ENCODE data around the gene TM9SF1. TPM values are rescaled to one million over a fixed set of nuclear protein-coding genes. Genes with fewer than 3 reads are reported as not detected.

Gene TM9SF1
- total and polyA plus RNA-seq, 9 of the 15 experiments (the other 6 are each of a cell fraction or from before 2014, with no cell fraction given), result 5.3 to 20.3 (median 11.8) TPM

GRCh38 chr14:24226473-24226872, 31.2 kb upstream of the TM9SF1 start:
- ATAC-seq (no peak), FAIRE-seq (no peak)
- intact Hi-C loops (cut with micrococcal nuclease), result no loop called here

More at GRCh38 chr14:24226473-24226872, 31.2 kb upstream of the TM9SF1 start:
- H3K27ac ChIP-seq (ENCODE audit: extremely low read depth, low read depth, low read length), result no peak overlapping the region
- no peak overlapping the region for H3K4me3 ChIP-seq
- H3K9me3 ChIP-seq (replicated peaks; ENCODE audit: control insufficient read depth, insufficient read depth, low read depth, low read length), result no peaks in the 10 kb centered on the region
- no TSS peak for BruUV-seq (replicated peaks)
- no peak for TF ChIP-seq SIN3B (IDR thresholded peaks at IDR 0.05; ENCODE audit: low read depth)
- no peak for TF ChIP-seq CEBPZ (IDR thresholded peaks at IDR 0.05; ENCODE audit: borderline replicate concordance, low read depth, low read length)
- no peak for TF ChIP-seq ETS1 (conservative IDR thresholded peaks at IDR 0.05; ENCODE audit: control insufficient read depth, low read depth, low read length)
- TF ChIP-seq SMARCE1 (IDR thresholded peaks at IDR 0.05), result no peak
- no peak for TF ChIP-seq ZKSCAN1 (IDR thresholded peaks at IDR 0.05; ENCODE audit: low read depth, low read length)
- no peak for TF ChIP-seq ZNF384 (IDR thresholded peaks at IDR 0.05; ENCODE audit: low read depth, low read length)
- no peak for TF ChIP-seq BRCA1 (IDR thresholded peaks at IDR 0.05)
- no peak for TF ChIP-seq BRCA1 (CRISPR knock-in tag; IDR thresholded peaks at IDR 0.05)
- TF ChIP-seq ZNF316 (IDR thresholded peaks at IDR 0.05), result peak; percentile 83
- TF ChIP-seq MAFG (tag; conservative IDR thresholded peaks at IDR 0.05), result peak; percentile 48; the same call in 1 of the 2 replicates
- TF ChIP-seq MAFK (IDR thresholded peaks at IDR 0.05; ENCODE audit: low read length), result peak; percentile 71
- peak; percentile 65 for TF ChIP-seq C11orf30 (IDR thresholded peaks at IDR 0.05; ENCODE audit: low read depth)
- no peak for TF ChIP-seq ZNF165 (CRISPR knock-in tag; IDR thresholded peaks at IDR 0.05; ENCODE audit: borderline replicate concordance)
- TF ChIP-seq MAFF (IDR thresholded peaks at IDR 0.05; ENCODE audit: low read length), result peak; percentile 82
- H3K9ac ChIP-seq (ENCODE audit: insufficient read depth in 1 of 2, low read depth in 2 of 2, low read length in 2 of 2), result no peak overlapping the region
- H3K36me3 ChIP-seq (ENCODE audit: control insufficient read depth, insufficient read depth, low read length), result peaks cover 12% of the 10 kb centered on the region; the same call in 1 of the 3 replicates
- H3K4me1 ChIP-seq (replicated peaks in 1 of 2; ENCODE audit: control insufficient read depth in 2 of 2, insufficient read depth in 2 of 2, low read length in 2 of 2), result peaks cover 0 to 6% of the 10 kb centered on the region in 2 experiments; a peak in 2 of 5 replicates
- no peaks in the 10 kb centered on the region for H3K9me1 ChIP-seq (ENCODE audit: control insufficient read depth, insufficient read depth, low read length)
- no peak for DNase-seq (ENCODE audit: extremely low read depth in 1 of 4, low spot score in 3 of 4)
- H3K27me3 ChIP-seq (ENCODE audit: control insufficient read depth in 2 of 2, insufficient read depth in 2 of 2, low read length in 2 of 2), result no peaks in the 10 kb centered on the region
- ChIA-PET POLR2A (interaction anchor here (0.5 kb wide), 1 partner anchor 39 kb away, joined by 3 read pairs; no protein-coding TSS in a partner anchor), CTCF (ENCODE audit: low intra/inter-chr PET ratio) (no interaction called here)
- in situ Hi-C loops (cut with MboI), result no loop called here
- H4K20me1 ChIP-seq (replicated peaks; ENCODE audit: control insufficient read depth, insufficient read depth, low read length), result no peaks in the 10 kb centered on the region
- no peak overlapping the region for H2AFZ ChIP-seq (ENCODE audit: low read depth, low read length)
- H3K79me2 ChIP-seq (ENCODE audit: control insufficient read depth, insufficient read depth, low read length), result peaks cover 52% of the 10 kb centered on the region
- no peak overlapping the region for H3K4me2 ChIP-seq (ENCODE audit: insufficient read depth, low read length)
- WGBS (ENCODE audit: insufficient coverage, low coverage, missing lambda C conversion rate), result 91% methylated on average over 1 of the region's 1 CpG
